A549 (cell line): ENCODE measurements around the gene FAM151A. TPM values are rescaled to one million over a fixed set of nuclear protein-coding genes. Genes with fewer than 3 reads are reported as not detected.

ENCODE experiments used
- ATAC-seq, 2 experiments: fragments of 200-7000 bp in 1 of 2; fragments of >200 bp in 1 of 2; cut with Nextera tagmentation in 1 of 2; cut with Tn5 transposase in 1 of 2; 3 replicates each; pipeline versions ENCODE4 v1.8.0 to v1.9.1; 2018 to 2020; ENCODE audit warnings: mild to moderate bottlenecking in 1 of 2, moderate library complexity in 1 of 2
- CTCF ChIA-PET: fragments of 300-600 bp; sonication (Branson Sonifier 250); formaldehyde crosslinking; extraction: SDS; loops from one replicate; lab custom pipeline; 2021; ENCODE audit warnings: antibody characterized with exemption, inconsistent platforms; lab: Yijun Ruan, JAX
- POLR2A ChIA-PET: fragments of 350-600 bp; formaldehyde crosslinking; extraction: SDS; loops from one replicate; lab custom pipeline; 2021; ENCODE audit warnings: antibody characterized with exemption, inconsistent platforms; lab: Yijun Ruan, JAX
- DNase-seq, 2 experiments: peaks; one replicate each; pipeline versions ENCODE4 v3.0.0 to v3.0.0-alpha.2; 2011 to 2016; ENCODE audit warnings: low read depth in 1 of 2, low spot score in 1 of 2
- FAIRE-seq: peaks from 2 replicates; lab custom pipeline; 2011; peaks lifted over from hg19 to GRCh38; lab: Jason Lieb, UNC
- H3K27ac ChIP-seq, 2 experiments: fragments of >200 bp; sonication (Bioruptor Twin); formaldehyde crosslinking; 3 replicates each; pipeline ENCODE4 v1.5.1; 2016 to 2017
- H3K4me1 ChIP-seq: fragments of >200 bp; sonication (Bioruptor Twin); formaldehyde crosslinking; 3 replicates; pipeline ENCODE4 v1.6.1; 2016
- H3K4me2 ChIP-seq: fragments of >200 bp; sonication (Bioruptor Twin); formaldehyde crosslinking; 3 replicates; pipeline ENCODE4 v1.6.1; 2016
- H3K4me3 ChIP-seq: fragments of >200 bp; sonication (Bioruptor Twin); formaldehyde crosslinking; 3 replicates; pipeline ENCODE4 v1.5.1; 2016
- H3K9me3 ChIP-seq: fragments of >200 bp; sonication (Bioruptor Twin); formaldehyde crosslinking; 3 replicates; pipeline ENCODE4 v1.6.1; 2016
- BHLHE40 ChIP-seq: IDR thresholded peaks from 2 replicates; pipeline ENCODE4 v1.6.1; 2012; ENCODE audit warnings: low read depth, low read length, inconsistent platforms
- CBX2 ChIP-seq: fragments of 200-600 bp; sonication (generic); IDR thresholded peaks from 2 replicates; pipeline ENCODE4 v1.6.1; 2016; ENCODE audit warnings: low read depth, mild to moderate bottlenecking, borderline replicate concordance
- CEBPB ChIP-seq, 2 experiments: fragments of >200 bp in 1 of 2; sonication (Bioruptor Twin) in 1 of 2; formaldehyde crosslinking in 1 of 2; IDR thresholded peaks; 2 replicates each; pipeline ENCODE4 v1.6.1; 2012 to 2016
- CHD2 ChIP-seq: fragments of 150-350 bp; IDR thresholded peaks from 2 replicates; pipeline ENCODE4 v1.6.1; 2014; ENCODE audit warnings: low read length; ENCODE audit not compliant: partially characterized antibody
- E2F6 ChIP-seq: IDR thresholded peaks from 2 replicates; pipeline ENCODE4 v1.6.1; 2012; ENCODE audit warnings: low read depth, borderline replicate concordance
- EHF ChIP-seq: fragments of 250-450 bp; sonication (Bioruptor Pico); IDR thresholded peaks from 2 replicates; pipeline ENCODE4 v1.5.0; 2020; ENCODE audit warnings: mild to moderate bottlenecking
- ELK1 ChIP-seq: fragments of 150-350 bp; IDR thresholded peaks from 2 replicates; pipeline ENCODE4 v1.6.1; 2014; ENCODE audit warnings: low read depth, mild to moderate bottlenecking, low read length
- EP300 ChIP-seq, 2 experiments: fragments of >200 bp; sonication (Bioruptor Twin); formaldehyde crosslinking; IDR thresholded peaks; 2 replicates in 1 of 2; 3 replicates in 1 of 2; pipeline ENCODE4 v1.6.1; 2016 to 2017
- ESRRA ChIP-seq: fragments of 150-350 bp; IDR thresholded peaks from 2 replicates; pipeline ENCODE4 v1.6.1; 2014; ENCODE audit warnings: mild to moderate bottlenecking, low read length, borderline replicate concordance
- FOXS1 ChIP-seq: fragments of 250-450 bp; sonication (Bioruptor Pico); IDR thresholded peaks from 2 replicates; pipeline ENCODE4 v1.5.0; 2020; ENCODE audit warnings: mild to moderate bottlenecking, moderate library complexity
- HDAC2 ChIP-seq: fragments of 200-600 bp; sonication (generic); IDR thresholded peaks from 2 replicates; pipeline ENCODE4 v1.6.1; 2016
- HEYL ChIP-seq: fragments of 250-450 bp; sonication (Bioruptor Pico); IDR thresholded peaks from 2 replicates; pipeline ENCODE4 v1.8.0; 2021; ENCODE audit warnings: mild to moderate bottlenecking, moderate library complexity
- HOXA7 ChIP-seq: fragments of 250-450 bp; sonication (Bioruptor Pico); IDR thresholded peaks from 2 replicates; pipeline ENCODE4 v1.5.0; 2020; ENCODE audit warnings: mild to moderate bottlenecking, moderate library complexity
- HOXB5 ChIP-seq: fragments of 250-450 bp; sonication (Bioruptor Pico); IDR thresholded peaks from 2 replicates; pipeline ENCODE4 v1.5.0; 2020; ENCODE audit warnings: mild to moderate bottlenecking, moderate library complexity
- JUN ChIP-seq, 2 experiments: fragments of >200 bp; sonication (Bioruptor Twin); formaldehyde crosslinking; IDR thresholded peaks; 2 replicates in 1 of 2; 3 replicates in 1 of 2; pipeline ENCODE4 v1.6.1; 2016 to 2017
- JUNB ChIP-seq: fragments of >200 bp; sonication (Bioruptor Twin); formaldehyde crosslinking; IDR thresholded peaks from 2 replicates; pipeline ENCODE4 v1.6.1; 2016
- KDM5A ChIP-seq: fragments of 200-600 bp; sonication (generic); IDR thresholded peaks from 2 replicates; pipeline ENCODE4 v1.6.1; 2016; ENCODE audit warnings: antibody characterized with exemption, mild to moderate bottlenecking
- MYC ChIP-seq: IDR thresholded peaks from 2 replicates; pipeline ENCODE4 v1.6.1; 2012; ENCODE audit warnings: mild to moderate bottlenecking, inconsistent platforms, low read length, improper control_type of control experiment, borderline replicate concordance
- NFE2L2 ChIP-seq: fragments of 150-350 bp; conservative IDR thresholded peaks from 2 replicates; pipeline ENCODE4 v1.6.1; 2014; ENCODE audit warnings: low read length
- POLR2AphosphoS2 ChIP-seq: conservative IDR thresholded peaks from 2 replicates; pipeline ENCODE4 v1.6.1; 2012; ENCODE audit warnings: low read length, improper control_type of control experiment, inconsistent platforms
- RAD21 ChIP-seq, 2 experiments: fragments of >200 bp in 1 of 2; sonication (Bioruptor Twin) in 1 of 2; formaldehyde crosslinking in 1 of 2; IDR thresholded peaks in 1 of 2; conservative IDR thresholded peaks in 1 of 2; 2 replicates in 1 of 2; 3 replicates in 1 of 2; pipeline ENCODE4 v1.6.1; 2012 to 2018; ENCODE audit warnings: inconsistent platforms in 1 of 2
- RCOR1 ChIP-seq: fragments of 150-350 bp; IDR thresholded peaks from 2 replicates; pipeline ENCODE4 v1.6.1; 2014; ENCODE audit warnings: antibody characterized with exemption, low read length, low read depth
- WGBS: methylation state at CpG from one replicate; pipeline ENCODE4 v1.1.6; 2017; ENCODE audit errors: missing lambda C conversion rate; 5-methylcytosine and 5-hydroxymethylcytosine counted together
- polyA plus RNA-seq, 4 experiments: library from polyadenylated mRNA; depleted of rRNA in 3 of 4; stranded (reverse); fragments of >200 nt; fragmentation: RNase III in 1 of 4; extraction: RNeasy Plus Mini Kit Qiagen cat#74134 plus additional on column Dnase treatment in 1 of 4; gene quantifications; 2 replicates in 3 of 4; 3 replicates in 1 of 4; pipeline ENCODE4 v1.2.3, GENCODE V29; 2011 to 2017

Gene FAM151A
- polyA plus RNA-seq, 2 of the 4 experiments (the other 2 are of a cell fraction): not detected

GRCh38 chr1:54574158-54574778 is 49.1 kb downstream of the FAM151A start:
- TF ChIP-seq EHF (CRISPR knock-in tag): no peak
- no peak for TF ChIP-seq MYC
- no peak for TF ChIP-seq NFE2L2
- no peak for TF ChIP-seq HOXB5 (CRISPR knock-in tag)
- no peak for TF ChIP-seq POLR2AphosphoS2
- TF ChIP-seq HEYL: no peak
- no peak for TF ChIP-seq RCOR1
- no peak for TF ChIP-seq CBX2
- TF ChIP-seq CEBPB (IDR thresholded peaks at IDR 0.05): no peak
- TF ChIP-seq KDM5A: no peak
- TF ChIP-seq HDAC2: no peak
- no peak for TF ChIP-seq ESRRA
- TF ChIP-seq FOXS1 (CRISPR knock-in tag): no peak
- TF ChIP-seq ELK1: no peak
- no peak for TF ChIP-seq HOXA7 (CRISPR knock-in tag)
- POLR2A ChIA-PET: no interaction called here
- H3K4me2 ChIP-seq: no peak overlapping the region
- no peaks in the 10 kb centered on the region for H3K9me3 ChIP-seq
- no peak overlapping the region for H3K27ac ChIP-seq
- FAIRE-seq: no peak
- H3K4me3 ChIP-seq: no peak overlapping the region
- CTCF ChIA-PET: no interaction called here
- DNase-seq: no peak
- no peaks in the 10 kb centered on the region for H3K4me1 ChIP-seq
- ATAC-seq: no peak
- 87% methylated on average over 9 of the region's 12 CpGs for WGBS

GRCh38 chr1:54572542-54572850 is 50.8 kb downstream of the FAM151A start:
- no peaks in the 10 kb centered on the region for H3K4me1 ChIP-seq
- no peak for ATAC-seq
- DNase-seq: no peak
- CTCF ChIA-PET: interaction anchor here (0.9 to 1.4 kb wide), 4 partner anchors 14 to 492 kb away, joined by 3 to 4 read pairs (median 3); partner anchors contain the start of gene ACOT11
- H3K27ac ChIP-seq: no peak overlapping the region
- no peak overlapping the region for H3K4me3 ChIP-seq
- WGBS: 74% methylated on average over 2 of the region's 3 CpGs
- H3K4me2 ChIP-seq: no peak overlapping the region
- H3K9me3 ChIP-seq: no peaks in the 10 kb centered on the region
- POLR2A ChIA-PET: no interaction called here
- no peak for FAIRE-seq
- TF ChIP-seq CBX2 (no peak), RAD21 (conservative IDR thresholded peaks at IDR 0.05 in 1 of 2, IDR thresholded peaks at IDR 0.05 in 1 of 2) (no peak), CHD2 (no peak), EP300 (IDR thresholded peaks at IDR 0.05) (no peak), JUN (IDR thresholded peaks at IDR 0.05) (no peak), JUNB (no peak), E2F6 (no peak), BHLHE40 (no peak)

GRCh38 chr1:54571803-54572541 is 51.4 kb downstream of the FAM151A start:
- no peak for DNase-seq

More at GRCh38 chr1:54571803-54572541, 51.4 kb downstream of the FAM151A start:
- ChIA-PET CTCF (interaction anchor here (0.9 to 1.4 kb wide), 4 partner anchors 14 to 491 kb away, joined by 3 to 4 read pairs (median 3); partner anchors contain the start of gene ACOT11), POLR2A (no interaction called here)
- FAIRE-seq (no peak), ATAC-seq (no peak)
- WGBS: 95% methylated on average over 6 of the region's 8 CpGs
- Histone ChIP-seq H3K4me3 (no peak overlapping the region), H3K4me1 (no peaks in the 10 kb centered on the region), H3K4me2 (no peak overlapping the region), H3K9me3 (no peaks in the 10 kb centered on the region), H3K27ac (no peak overlapping the region)
- TF ChIP-seq HOXB5 (CRISPR knock-in tag): no peak
- TF ChIP-seq JUN (IDR thresholded peaks at IDR 0.05): no peak
